HG03571 (cell line): ENCODE data around the gene TMEM144.
"Not testable (repeated sequence)": the region's sequence is repeated elsewhere in the genome, so short reads cannot be mapped to it uniquely, and the experiment has no call there.

Experiments
- ATAC-seq: cut with Tn5 transposase; IDR thresholded peaks from one replicate; pipeline ENCODE4 v1.9.1; 2021; ENCODE audit not compliant: unreplicated experiment

TMEM144 gene

DNA sequence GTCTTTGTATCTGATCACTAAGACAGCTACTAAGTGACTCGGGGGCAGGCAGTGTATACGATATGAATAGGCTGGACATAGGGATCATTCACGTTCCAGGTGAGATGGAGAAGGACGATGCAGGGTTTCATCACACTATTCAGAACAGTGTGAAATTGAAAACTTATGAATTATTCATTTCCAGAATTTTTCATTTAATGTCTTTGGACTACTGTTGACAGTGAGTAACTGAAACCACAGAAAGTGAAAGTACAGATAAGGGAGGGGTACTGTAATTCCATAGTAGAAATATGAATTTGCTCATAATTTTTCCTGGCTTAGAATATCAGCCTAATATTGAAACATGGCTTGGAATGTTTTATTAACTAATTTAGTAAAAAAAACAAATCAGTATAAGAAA is 24.4 kb downstream of the TMEM144 start:
- no peak for ATAC-seq

DNA sequence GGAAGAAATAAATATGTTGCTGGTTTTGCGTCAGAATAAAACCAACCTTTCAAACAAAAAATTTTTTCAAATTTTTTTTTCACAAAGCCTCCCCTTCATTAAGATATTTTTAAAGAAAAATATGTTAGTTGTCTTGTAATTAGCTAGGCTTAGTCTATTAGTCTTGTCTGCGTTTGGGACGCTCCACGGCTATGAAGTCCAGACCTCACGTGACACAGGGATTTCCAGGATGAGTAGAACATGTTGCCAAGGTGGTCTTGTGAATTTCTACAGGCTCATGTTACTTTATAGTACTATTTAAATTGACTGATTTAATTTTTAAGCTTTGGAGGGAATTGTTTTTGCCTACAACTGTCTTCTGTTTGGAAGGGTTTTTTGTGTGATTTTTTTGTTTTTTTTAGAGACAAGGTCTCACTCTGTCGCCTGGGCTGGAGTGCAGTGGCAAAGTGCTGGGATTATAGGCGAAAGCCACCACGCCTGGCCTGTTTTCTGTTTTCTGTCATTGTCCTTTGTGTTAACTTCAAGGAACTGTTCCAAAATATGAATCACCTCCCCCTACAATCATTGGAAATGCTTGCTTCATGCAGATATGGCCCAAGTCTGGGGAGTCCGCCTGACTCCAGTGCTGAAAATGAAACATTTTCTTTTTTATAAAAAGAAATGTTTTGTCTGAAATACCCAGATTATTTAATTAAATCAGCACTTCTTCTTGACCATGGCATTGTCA is 26.2 kb downstream of the TMEM144 start:
- no peak for ATAC-seq

DNA sequence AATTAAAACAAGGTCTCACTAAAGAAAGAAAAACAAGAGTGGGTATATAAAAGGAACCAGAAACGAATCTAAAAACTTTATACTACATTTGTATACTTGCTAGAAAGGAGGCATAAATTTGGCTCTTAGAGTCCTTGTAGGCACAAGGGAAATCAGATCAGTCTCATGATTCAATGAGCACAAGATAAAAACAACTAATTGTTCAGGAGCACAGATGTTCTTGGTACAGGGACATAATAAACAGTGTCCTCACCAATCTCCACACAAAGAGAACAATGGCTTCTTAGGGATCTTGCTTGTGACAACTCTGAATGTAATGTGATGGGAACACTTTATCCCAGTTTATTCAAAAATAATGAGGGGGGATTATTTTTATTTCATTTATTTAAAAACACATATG is 28.3 kb downstream of the TMEM144 start:
- ATAC-seq, result no peak

DNA sequence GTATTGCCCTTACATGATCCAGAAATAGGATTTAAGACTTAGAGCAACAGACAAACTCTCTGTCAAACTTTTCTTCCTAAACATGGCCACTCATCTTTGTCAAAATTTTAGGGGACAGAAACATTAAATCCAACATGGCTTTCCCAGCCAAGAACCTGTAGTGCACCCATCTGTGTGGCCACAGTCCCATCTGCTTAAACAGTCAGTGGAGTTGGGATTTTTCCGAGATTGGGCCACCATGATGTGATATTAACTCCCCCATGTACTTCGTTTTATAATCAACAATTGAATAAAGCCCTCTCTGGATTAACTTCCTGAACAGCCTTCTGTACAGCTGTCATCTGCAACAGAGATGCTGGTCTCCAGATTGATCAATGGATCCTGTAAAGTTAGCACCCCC is 28.9 kb downstream of the TMEM144 start:
- ATAC-seq, result no peak

DNA sequence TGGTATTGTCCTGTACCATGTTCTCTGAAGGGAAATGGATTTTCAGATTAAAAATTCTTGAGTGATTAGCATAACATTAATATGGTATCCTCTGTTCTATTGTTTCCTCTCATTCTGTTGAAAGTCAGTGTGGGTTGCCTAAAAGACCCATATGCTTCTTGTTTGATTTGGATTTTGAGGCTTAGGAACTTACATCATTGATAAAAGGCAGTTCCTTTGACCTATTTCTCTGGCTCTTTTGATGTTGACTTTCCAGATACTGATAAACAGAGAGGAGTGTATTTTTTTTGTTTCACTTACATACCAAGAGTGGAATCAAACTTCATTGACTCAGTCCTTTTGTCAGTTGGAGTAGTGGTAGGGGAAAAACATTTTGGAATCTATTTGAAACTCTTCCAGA is 32.8 kb downstream of the TMEM144 start:
- no peak for ATAC-seq

DNA sequence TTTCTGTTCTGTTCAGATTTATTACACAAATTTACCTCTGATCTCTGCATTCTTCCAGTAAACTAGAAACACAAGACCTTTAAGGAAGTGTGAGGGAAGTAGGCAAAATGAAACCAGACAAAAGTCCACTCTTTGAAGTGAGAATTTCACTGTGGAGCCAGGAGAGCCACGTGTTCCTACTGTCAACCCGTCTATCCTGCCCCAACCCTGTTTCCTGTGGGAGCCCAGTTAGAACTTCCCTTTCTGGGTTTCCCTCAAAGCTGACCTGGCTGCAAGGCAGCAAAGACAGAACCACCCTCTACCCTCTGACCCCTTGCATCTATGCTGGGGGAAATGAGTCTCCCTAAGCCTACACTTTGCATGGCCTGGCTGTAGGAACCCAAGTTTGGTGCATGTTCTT is 40.0 kb downstream of the TMEM144 start:
- no peak for ATAC-seq

DNA sequence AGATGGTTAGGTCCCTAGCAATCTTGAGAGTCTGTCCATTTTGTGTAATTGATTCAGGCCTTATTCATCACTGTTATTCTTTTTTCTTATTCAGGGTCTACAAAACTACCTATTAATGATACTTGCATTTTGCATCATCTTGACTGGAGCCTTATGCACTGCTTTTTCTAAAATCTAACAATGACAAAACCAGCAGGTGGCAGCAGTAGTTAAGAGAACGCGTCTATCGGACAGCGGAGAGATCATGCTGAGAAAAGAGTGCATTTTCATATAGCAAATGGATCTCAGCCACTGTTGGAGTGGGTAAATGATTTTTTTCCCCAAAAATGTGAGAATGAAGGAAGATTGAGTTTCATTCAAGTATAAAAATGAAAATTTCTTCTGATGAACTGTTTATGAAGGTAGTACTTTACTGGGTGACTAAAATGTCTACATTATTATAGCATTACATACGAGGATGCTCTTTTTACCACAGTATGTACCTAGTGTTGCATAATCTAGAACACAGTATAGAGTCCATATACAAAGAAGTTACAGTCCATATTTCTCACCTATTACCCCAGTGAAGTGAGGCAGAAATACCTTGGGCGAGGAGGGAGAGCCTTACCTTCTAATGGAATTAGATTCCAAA is 43.2 kb downstream of the TMEM144 start:
- ATAC-seq, result peak; percentile 70

DNA sequence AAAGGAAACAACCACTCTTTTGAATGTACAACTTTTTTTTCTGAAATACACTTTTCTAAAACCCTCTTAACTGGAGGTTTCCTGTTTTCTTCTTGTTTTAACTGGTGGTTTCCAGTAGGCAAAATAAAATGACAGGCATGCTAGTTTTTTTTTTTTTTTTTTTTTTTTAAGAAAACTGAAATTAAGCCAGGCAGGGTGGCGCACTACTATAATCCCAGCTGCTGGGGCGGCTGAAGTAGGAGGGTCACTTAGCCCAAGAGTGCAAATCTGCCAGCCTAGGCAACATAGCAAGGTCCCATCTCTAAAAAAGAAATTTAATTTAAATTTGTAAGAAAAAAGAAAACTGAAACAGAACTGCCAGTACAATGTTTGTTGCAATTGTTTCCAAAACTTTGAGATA is 44.0 kb downstream of the TMEM144 start:
- ATAC-seq, result no peak

DNA sequence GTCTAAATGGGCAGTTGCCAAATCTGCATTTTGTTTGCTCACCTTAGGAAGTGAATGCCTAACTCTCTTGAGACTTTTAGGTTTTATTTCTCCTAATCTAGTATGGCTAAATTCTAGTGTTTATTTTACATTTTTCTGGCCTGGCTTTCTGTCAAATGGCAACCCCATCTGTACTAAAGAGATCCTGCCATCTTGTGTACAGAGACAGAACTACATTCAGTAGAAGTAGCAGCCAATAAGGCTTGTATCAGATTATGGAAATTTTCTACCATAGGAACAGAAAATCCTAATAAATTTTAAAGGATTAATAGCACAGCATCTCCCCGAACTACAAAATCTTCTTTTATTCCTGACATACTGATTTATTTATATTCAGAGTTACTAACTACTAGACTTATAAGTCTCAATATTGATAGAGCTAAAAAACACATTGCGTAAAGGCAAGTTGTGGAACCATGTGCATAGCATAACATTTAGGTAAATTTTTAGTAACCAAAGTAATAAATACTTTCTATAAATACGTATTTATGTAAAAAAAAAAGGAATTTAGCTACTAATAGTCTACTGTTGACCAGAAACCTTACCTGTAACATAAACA is 45.5 kb downstream of the TMEM144 start:
- peak; percentile 64 for ATAC-seq

DNA sequence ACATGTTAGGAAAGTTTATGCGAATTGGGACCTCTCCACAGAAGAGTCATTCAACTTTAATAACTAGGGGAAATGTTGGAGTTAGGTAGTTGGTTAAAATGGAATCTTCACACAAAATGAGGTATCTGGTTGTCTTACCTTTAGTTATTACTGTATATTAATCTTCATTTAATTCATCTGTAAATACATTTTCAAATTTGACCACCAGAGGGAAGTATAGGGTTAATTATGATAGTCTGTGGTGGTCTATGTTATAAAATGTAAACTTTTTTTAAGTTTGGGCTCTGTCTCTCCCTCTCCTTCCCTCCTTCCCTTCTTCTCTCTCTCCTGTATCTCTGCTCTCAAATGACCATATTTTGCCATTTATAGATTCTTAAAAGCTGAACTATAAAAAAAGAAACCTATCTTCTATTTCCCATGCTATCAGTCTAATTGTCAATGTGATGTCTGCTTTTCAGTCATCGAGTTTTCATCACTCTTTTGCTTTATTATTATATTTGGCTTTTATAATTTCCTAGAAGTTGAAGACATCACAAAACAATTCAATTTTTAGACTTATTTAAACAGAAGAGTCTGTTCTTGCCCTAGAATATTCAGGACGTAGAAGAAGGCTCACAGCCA is 49.8 kb downstream of the TMEM144 start:
- no peak for ATAC-seq

DNA sequence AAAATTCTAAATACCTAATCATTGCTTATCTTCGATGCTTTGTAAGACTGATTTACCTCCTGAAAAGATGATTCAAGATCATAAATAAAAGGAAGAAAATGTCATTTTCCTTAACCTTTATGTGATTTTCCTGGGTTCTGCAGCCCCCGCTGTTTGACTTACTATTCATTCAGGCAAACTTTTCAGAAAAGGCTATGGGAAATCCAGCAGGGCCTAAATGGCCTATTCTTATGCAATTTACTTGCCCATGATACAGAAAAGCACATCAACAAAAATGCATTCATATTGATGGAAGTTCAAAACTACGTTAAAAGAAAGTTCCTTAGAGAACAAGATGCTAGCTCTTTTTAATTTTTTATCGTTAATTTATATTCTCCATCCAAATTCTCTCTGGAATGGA is 51.2 kb downstream of the TMEM144 start:
- ATAC-seq, result no peak

DNA sequence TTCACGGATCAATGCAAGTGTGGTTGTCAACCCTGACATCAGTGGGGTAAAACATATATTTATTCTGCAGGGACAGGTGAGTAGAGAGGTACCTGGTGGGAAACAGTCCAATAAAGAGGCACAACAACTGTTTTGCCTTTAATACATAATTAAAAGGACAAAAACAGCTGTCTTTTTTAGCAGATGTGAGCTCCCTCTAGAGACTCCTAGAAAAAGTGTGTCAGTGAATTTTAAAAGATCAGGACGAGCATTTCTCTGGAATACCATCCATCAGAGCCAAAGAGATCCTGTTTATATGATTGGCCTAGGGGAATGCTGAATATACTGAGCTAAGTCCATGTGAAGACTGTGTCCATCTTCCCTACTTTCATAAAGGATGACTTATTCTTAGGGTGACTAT is 58.3 kb downstream of the TMEM144 start:
- no peak for ATAC-seq

DNA sequence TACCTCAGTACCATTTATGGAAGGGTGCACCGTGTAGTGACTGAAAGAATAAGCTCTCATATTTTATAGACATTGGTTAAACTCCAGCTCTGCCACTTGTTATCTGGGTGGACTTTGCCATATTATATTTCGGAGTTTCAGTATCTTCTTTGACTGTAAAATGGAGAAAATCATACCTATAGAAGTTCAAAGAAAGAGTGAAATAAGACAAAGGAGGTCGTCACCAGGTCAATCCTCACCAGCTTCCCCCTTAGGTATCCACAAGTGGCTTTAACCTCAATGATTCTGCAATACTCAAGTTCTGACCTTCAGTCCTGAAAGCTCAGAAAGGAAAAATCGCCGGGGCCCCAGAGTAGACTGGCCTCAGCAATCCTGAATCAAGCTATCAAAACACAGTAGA is 64.3 kb downstream of the TMEM144 start:
- ATAC-seq, result no peak

DNA sequence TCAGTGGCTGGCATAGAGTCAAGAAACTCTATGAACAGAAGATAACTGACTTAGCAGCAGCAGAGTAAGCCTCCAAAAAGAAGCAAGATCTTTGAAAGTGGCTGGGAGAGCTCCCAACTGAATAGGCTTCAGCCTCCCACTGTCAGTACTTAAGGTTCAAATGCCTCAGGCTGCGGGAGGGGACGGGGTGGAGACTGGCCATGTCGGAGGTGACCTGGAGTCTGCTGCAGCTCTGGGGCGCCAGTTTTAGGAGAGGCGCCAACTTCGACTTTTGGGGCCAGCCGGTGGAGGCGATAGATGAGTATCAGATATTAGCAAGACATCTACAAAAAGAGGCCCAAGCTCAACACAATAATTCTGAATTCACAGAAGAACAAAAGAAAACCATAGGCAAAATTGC is 67.3 kb downstream of the TMEM144 start:
- ATAC-seq, result no peak

DNA sequence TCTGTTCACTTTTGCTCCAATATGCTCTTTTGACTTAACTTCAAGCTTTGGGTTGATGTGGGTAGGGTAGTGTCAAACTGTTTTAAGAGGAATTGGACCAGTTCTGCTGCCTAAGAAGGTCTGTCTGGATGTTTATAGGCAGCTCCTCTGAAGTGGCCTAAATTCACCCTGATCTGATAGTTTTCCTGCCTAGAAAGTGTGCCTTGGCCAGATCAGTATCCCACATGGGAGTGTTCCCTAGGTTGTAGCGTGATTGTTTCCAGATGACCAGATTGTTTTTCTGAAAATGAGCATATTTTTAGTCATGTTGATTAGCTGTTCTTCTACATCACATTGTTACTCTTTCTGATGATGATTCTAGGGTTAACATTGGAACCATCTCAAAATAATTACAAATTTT is 68.8 kb downstream of the TMEM144 start:
- not testable (repeated sequence) for ATAC-seq

DNA sequence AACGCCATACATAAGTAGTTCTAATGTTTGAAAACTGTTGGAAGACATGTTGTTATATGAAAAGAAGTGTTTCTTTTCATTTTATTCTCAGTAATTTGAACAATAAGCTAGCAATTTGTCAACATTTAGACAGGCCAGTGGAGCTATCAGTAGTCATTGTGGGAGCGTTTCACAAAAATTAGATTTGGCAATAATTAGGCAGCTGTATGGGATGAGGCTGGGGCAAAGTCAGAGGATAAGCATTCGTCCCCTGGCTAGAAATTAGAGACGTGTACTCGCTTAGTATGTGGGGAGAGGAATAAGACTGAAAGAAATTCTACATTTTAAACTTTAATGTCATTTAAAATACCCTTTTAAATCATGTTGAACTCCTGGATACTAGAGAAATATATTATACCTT is 70.6 kb downstream of the TMEM144 start:
- ATAC-seq, result no peak

DNA sequence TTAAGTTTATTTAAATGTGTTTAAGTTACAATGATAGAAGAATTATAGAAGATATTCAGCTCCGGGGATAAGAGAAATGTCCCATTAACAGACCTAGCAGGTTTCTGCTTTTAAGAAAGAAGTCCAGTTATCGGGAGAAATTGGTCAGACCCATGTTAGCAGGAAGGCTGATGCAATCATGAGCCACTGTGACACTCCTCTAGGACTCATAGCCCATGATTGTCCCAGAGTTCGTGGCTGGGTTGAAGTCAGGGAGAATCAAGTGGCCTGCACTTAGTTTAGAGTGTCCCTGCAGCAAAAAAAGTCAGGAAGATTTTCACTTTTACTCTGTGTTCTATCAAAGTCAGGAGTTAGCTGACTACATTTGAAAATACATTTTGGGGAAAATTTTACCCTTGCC is 72.0 kb downstream of the TMEM144 start:
- ATAC-seq, result no peak

DNA sequence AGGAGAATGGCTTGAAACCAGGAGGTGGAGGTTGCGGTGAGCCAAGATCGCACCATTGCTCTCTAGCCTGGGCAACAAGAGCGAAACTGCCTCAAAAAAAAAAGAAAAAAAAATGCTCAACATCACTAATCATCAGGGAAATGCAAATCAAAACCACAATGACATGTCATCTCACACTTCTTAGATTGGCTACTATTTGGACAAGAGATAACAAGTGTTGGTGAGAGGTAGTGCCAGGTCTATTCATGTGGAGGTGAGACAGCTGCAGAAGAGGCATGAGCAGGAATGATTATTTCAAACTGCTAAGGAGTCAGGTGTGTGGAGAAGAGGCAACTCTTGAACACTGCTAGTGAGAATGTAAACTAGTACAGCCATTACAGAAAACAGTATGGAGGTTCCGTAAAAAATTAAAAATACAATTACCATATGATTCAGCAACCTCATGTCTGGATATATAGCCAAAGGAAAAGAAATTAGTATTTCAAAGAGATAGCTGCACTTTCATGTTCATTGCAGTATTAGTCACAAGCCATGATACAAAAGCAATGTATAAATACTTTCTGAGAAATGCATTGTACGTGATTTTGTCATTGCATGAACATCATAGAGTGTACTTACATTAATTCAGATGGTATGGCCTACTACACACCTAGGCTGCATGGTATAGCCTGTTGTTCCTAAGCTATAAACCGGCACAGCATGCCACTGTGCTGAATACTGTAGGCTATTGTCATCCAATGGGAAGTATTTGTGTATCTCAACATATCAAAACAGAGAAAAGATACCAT is 75.3 kb downstream of the TMEM144 start:
- no peak for ATAC-seq

DNA sequence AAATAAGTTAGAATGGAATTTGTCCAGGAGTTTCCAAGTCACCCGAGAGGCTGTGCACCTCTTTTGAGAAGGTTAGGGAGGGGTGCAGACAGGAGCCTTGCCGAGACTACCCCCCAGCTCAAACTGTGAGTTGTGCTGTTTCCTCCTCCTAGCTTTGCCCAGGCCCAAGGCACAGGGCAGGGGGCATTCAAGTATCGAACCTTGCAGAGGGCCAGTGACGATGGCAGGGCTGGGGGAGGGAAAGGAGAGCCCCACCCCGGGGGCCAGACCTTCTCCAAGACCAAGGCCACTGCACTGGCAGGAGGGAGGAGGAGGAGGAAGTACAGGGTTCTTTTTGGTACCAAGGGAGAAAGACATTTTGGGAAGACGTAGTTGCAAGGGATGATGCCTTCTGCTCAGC is 80.6 kb downstream of the TMEM144 start:
- no peak for ATAC-seq

DNA sequence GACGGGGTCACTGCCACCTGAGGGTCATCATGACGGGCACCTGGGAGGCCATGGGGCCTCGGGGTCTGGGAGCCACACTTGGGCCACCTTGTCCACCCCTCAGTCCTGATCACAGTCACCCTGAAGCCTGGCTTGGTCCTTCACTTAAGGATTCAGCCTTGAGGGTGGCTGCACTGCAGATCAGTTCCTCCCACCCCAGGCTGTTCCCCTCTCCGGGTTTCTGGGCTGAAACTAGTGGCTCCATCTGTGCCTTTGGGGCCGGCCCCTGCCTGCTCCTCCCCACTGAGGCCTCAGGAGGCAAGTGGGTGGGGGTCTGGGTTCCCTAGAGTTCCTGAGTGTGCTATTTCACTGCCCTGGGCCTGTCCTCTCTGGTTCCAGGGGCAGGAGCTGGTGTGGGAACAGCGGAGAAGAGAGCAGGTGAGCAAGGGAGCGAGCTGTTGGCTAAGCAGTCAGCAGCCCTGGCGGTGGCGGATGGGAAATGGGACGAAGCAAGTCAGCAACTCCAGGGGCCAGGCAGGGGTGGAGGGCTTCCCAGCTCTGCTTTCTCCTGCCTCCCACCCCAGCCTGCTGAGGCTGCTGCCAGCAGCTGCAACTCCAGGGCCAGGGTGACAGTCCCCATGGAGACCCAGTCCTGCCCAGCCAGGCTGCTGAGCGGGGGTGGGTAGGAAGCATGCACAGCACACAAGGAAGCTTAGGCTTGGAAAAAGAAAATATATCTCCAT is 81.2 kb downstream of the TMEM144 start:
- no peak for ATAC-seq

DNA sequence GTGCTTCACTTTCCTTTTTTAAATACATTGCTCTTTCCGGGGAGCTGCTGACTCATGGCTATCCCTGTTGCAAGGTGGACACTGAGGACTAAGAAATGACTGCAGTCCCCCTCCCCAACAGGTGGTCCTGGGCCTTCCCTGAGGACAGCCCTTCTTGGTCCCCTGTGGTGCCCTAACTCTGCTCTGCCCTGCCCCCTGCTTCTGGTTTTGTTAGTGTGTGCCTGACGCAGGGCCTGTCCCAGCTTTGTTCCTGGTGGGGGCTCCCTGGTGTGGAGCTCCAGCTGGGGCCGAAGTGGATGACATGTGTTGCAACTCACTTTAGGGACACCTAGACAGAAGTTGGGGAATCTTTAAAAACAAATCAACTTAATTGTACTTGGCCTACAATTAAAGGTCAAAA is 81.9 kb downstream of the TMEM144 start:
- ATAC-seq, result no peak
